ENCODE measurements around the gene BUB1B.

Gene BUB1B

GRCh38 chr15:40249477-40250303 is 88.8 kb downstream of the BUB1B start:
- Histone ChIP-seq H3K27ac (ENCODE audit: insufficient read depth in 1 of 2, low read depth in 1 of 2, low read length in 2 of 2, poor library complexity in 1 of 2, severe bottlenecking in 2 of 2) (no peak overlapping the region), H3K9me3 (ENCODE audit: control extremely low read depth in 1 of 5, control insufficient read depth in 4 of 5, insufficient read depth in 2 of 5, low read depth in 1 of 5, low read length in 4 of 5) (no peaks in the 10 kb centered on the region), H3K27me3 (replicated peaks in 2 of 5; ENCODE audit: control insufficient read depth in 4 of 5, insufficient read depth in 5 of 5, low read length in 4 of 5) (peaks cover 0 to 39% (median 11%) of the 10 kb centered on the region in 5 experiments), H3K36me3 (ENCODE audit: control insufficient read depth in 4 of 4, insufficient read depth in 4 of 4, low read length in 3 of 4) (no peaks in the 10 kb centered on the region), H3K4me3 (ENCODE audit: control insufficient read depth in 1 of 7, extremely low read depth in 1 of 7, insufficient read depth in 4 of 7, low read depth in 2 of 7, low read length in 6 of 7) (no peak overlapping the region), H3K4me1 (ENCODE audit: control extremely low read depth in 1 of 4, control insufficient read depth in 4 of 4, insufficient read depth in 4 of 4, low read length in 3 of 4) (peaks cover 0 to 23% (median 14%) of the 10 kb centered on the region in 4 experiments)
- DNase-seq: no peak
- POLR2A ChIA-PET: no interaction called here
- WGBS (ENCODE audit: insufficient coverage): 16% methylated on average over 7 of the region's 11 CpGs
- CTCF ChIA-PET: interaction anchor here (0.9 to 5.5 kb wide), 5 partner anchors 9 to 88 kb away, joined by 3 to 50 read pairs (median 6); partner anchors contain the start of gene PAK6

DNA sequence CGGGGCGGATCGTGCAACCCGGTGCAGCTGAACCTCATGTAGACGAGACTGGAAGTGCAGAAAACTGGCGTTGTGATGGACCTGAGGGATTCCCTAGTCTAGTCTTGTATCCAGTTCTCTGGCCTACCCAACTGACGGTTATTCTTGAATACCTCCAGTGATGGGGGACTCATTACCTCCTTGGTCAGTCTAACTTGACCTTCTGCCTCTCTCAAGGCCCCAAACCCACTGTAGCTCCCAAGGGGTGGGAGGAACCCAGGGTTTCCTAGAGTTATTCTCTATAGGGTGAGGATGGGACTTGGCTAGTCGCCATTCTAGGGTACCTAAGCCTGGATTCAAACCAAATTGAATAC is 89.4 kb downstream of the BUB1B start:
- Histone ChIP-seq H3K27ac (ENCODE audit: insufficient read depth in 1 of 2, low read depth in 1 of 2, low read length in 2 of 2, poor library complexity in 1 of 2, severe bottlenecking in 2 of 2) (no peak overlapping the region), H3K4me3 (ENCODE audit: control insufficient read depth in 1 of 7, extremely low read depth in 1 of 7, insufficient read depth in 4 of 7, low read depth in 2 of 7, low read length in 6 of 7) (no peak overlapping the region), H3K9me3 (ENCODE audit: control extremely low read depth in 1 of 5, control insufficient read depth in 4 of 5, insufficient read depth in 2 of 5, low read depth in 1 of 5, low read length in 4 of 5) (no peaks in the 10 kb centered on the region), H3K27me3 (replicated peaks in 2 of 5; ENCODE audit: control insufficient read depth in 4 of 5, insufficient read depth in 5 of 5, low read length in 4 of 5) (peaks cover 0 to 40% (median 13%) of the 10 kb centered on the region in 5 experiments), H3K36me3 (ENCODE audit: control insufficient read depth in 4 of 4, insufficient read depth in 4 of 4, low read length in 3 of 4) (no peaks in the 10 kb centered on the region), H3K4me1 (ENCODE audit: control extremely low read depth in 1 of 4, control insufficient read depth in 4 of 4, insufficient read depth in 4 of 4, low read length in 3 of 4) (peaks cover 0 to 23% (median 14%) of the 10 kb centered on the region in 4 experiments)
- 97% methylated on average over 6 of the region's 8 CpGs for WGBS (ENCODE audit: insufficient coverage)
- CTCF ChIA-PET: interaction anchor here (0.7 to 5.5 kb wide), 4 partner anchors 8 to 25 kb away, joined by 3 to 50 read pairs (median 4); partner anchors contain the start of gene PAK6
- POLR2A ChIA-PET: no interaction called here
- no peak for DNase-seq

DNA sequence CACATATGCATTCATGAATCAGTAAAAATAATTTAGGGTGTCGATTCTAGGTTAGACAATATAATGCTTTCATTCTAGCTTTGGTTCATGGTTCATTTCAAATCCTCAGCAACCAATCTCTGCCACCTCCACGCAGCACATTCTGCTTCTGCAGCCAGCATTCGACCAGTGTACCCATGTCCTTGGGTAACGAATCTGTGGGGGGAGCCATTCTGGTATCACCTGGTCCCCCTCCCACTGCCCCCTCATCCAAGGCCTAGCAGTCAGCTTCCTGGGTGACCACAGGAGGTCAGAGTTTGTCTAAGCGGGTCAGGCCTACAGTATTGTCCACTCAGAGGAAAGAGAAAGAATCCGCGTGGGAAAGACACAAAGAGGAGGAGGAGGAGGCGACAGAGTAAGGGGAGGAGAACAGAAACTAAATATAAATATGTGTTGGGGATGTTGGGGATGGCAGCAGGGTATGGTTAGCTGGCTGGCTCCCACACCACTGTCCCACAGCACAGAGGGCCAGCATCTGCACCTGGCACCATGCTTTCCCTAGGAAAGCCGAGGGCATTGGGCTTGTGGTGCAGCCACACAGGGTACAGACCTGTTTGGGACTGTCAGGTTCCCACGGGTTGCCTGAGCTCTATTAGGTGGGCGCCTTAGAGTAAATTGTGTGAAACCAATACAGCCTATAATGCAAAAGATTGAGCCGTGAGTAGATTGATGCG is 90.1 kb downstream of the BUB1B start:
- CTCF ChIA-PET: interaction anchor here (0.7 to 5.5 kb wide), 5 partner anchors 8 to 34 kb away, joined by 3 to 50 read pairs (median 3); partner anchors contain the start of gene PAK6

GRCh38 chr15:40251486-40252140 is 90.7 kb downstream of the BUB1B start:
- WGBS (ENCODE audit: insufficient coverage): 97% methylated on average over 10 of the region's 10 CpGs
- no peak overlapping the region for H3K27ac ChIP-seq (ENCODE audit: insufficient read depth in 1 of 2, low read depth in 1 of 2, low read length in 2 of 2, poor library complexity in 1 of 2, severe bottlenecking in 2 of 2)
- POLR2A ChIA-PET: no interaction called here
- DNase-seq: no peak
- peaks cover 0 to 40% (median 13%) of the 10 kb centered on the region in 5 experiments for H3K27me3 ChIP-seq (replicated peaks in 2 of 5; ENCODE audit: control insufficient read depth in 4 of 5, insufficient read depth in 5 of 5, low read length in 4 of 5)
- no peaks in the 10 kb centered on the region for H3K9me3 ChIP-seq (ENCODE audit: control extremely low read depth in 1 of 5, control insufficient read depth in 4 of 5, insufficient read depth in 2 of 5, low read depth in 1 of 5, low read length in 4 of 5)
- H3K4me1 ChIP-seq (ENCODE audit: control extremely low read depth in 1 of 4, control insufficient read depth in 4 of 4, insufficient read depth in 4 of 4, low read length in 3 of 4): peaks cover 0 to 23% (median 14%) of the 10 kb centered on the region in 4 experiments
- H3K36me3 ChIP-seq (ENCODE audit: control insufficient read depth in 4 of 4, insufficient read depth in 4 of 4, low read length in 3 of 4): no peaks in the 10 kb centered on the region
- CTCF ChIA-PET: interaction anchor here (1.1 to 5.5 kb wide), 3 partner anchors 13 to 23 kb away, joined by 3 to 50 read pairs (median 6); partner anchors contain the start of gene PAK6
- peak overlapping the region in 1 of 7 experiments; percentile 70 for H3K4me3 ChIP-seq (ENCODE audit: control insufficient read depth in 1 of 7, extremely low read depth in 1 of 7, insufficient read depth in 4 of 7, low read depth in 2 of 7, low read length in 6 of 7)

More for the DNA sequence above, 90.1 kb downstream of the BUB1B start:
- H3K27me3 ChIP-seq (replicated peaks in 2 of 5; ENCODE audit: control insufficient read depth in 4 of 5, insufficient read depth in 5 of 5, low read length in 4 of 5): peaks cover 0 to 40% (median 13%) of the 10 kb centered on the region in 5 experiments
- no peak overlapping the region for H3K4me3 ChIP-seq (ENCODE audit: control insufficient read depth in 1 of 7, extremely low read depth in 1 of 7, insufficient read depth in 4 of 7, low read depth in 2 of 7, low read length in 6 of 7)
- no peak for DNase-seq
- POLR2A ChIA-PET: no interaction called here
- H3K4me1 ChIP-seq (ENCODE audit: control extremely low read depth in 1 of 4, control insufficient read depth in 4 of 4, insufficient read depth in 4 of 4, low read length in 3 of 4): peaks cover 0 to 23% (median 14%) of the 10 kb centered on the region in 4 experiments
- H3K36me3 ChIP-seq (ENCODE audit: control insufficient read depth in 4 of 4, insufficient read depth in 4 of 4, low read length in 3 of 4): no peaks in the 10 kb centered on the region
- H3K9me3 ChIP-seq (ENCODE audit: control extremely low read depth in 1 of 5, control insufficient read depth in 4 of 5, insufficient read depth in 2 of 5, low read depth in 1 of 5, low read length in 4 of 5): no peaks in the 10 kb centered on the region
- no peak overlapping the region for H3K27ac ChIP-seq (ENCODE audit: insufficient read depth in 1 of 2, low read depth in 1 of 2, low read length in 2 of 2, poor library complexity in 1 of 2, severe bottlenecking in 2 of 2)
- WGBS (ENCODE audit: insufficient coverage): 89% methylated on average over 10 of the region's 13 CpGs

- ChIA-PET POLR2A (interaction anchor here (0.6 kb wide), 1 partner anchor 1801 kb away, joined by 3 read pairs; no protein-coding TSS in a partner anchor), CTCF (interaction anchor here (1.1 to 1.4 kb wide), 2 partner anchors 14 to 16 kb away, joined by 3 to 4 read pairs; partner anchors contain the start of gene PAK6)
- Histone ChIP-seq H3K4me1 (ENCODE audit: control extremely low read depth in 1 of 4, control insufficient read depth in 4 of 4, insufficient read depth in 4 of 4, low read length in 3 of 4) (peaks cover 0 to 23% (median 14%) of the 10 kb centered on the region in 4 experiments), H3K27ac (ENCODE audit: insufficient read depth in 1 of 2, low read depth in 1 of 2, low read length in 2 of 2, poor library complexity in 1 of 2, severe bottlenecking in 2 of 2) (no peak overlapping the region), H3K27me3 (replicated peaks in 2 of 5; ENCODE audit: control insufficient read depth in 4 of 5, insufficient read depth in 5 of 5, low read length in 4 of 5) (peaks cover 0 to 40% (median 13%) of the 10 kb centered on the region in 5 experiments), H3K36me3 (ENCODE audit: control insufficient read depth in 4 of 4, insufficient read depth in 4 of 4, low read length in 3 of 4) (no peaks in the 10 kb centered on the region), H3K4me3 (ENCODE audit: control insufficient read depth in 1 of 7, extremely low read depth in 1 of 7, insufficient read depth in 4 of 7, low read depth in 2 of 7, low read length in 6 of 7) (peak overlapping the region in 5 of 7 experiments; percentile 55 to 81 (median 70)), H3K9me3 (ENCODE audit: control extremely low read depth in 1 of 5, control insufficient read depth in 4 of 5, insufficient read depth in 2 of 5, low read depth in 1 of 5, low read length in 4 of 5) (no peaks in the 10 kb centered on the region)
- WGBS (ENCODE audit: insufficient coverage): 30% methylated on average over 4 of the region's 27 CpGs
- DNase-seq: no peak
Observed at GRCh38 chr15:40252141-40252437, 91.2 kb downstream of the BUB1B start.

DNA sequence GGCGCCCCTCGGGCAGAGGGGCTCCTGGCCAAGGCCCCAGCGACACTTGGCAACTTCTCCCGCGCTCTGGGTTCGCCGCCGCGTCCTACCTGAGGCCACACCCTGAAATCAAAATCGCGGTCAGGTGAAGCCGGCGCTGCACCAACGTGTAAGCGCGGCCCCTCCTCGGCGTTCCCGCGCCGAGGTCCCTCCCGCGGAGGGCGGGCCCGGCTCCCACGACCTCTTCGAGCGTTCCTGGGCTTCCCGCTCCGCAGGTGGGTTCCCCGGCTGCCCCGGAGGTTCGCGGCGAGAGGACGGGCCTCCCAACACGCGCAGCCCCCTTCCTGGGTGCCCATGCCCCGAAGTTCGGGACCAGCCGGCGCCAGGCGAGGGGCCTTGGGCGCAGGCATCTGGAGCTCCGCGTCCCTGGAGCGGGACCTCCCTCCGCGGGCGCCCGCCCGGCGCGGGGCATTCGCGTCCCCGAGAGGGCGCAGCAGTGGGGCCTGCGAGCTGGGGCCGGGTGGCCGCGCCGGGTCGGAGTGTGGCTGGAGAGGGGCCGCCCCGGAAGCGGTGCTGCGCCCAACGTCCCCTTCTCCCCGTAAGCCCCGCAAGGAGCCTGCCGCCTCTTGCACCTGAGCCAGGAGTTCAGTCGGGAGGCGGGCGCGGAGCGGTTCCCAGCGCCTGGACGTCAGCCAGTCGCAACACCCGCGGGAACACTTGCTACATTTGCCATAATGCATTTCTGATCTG is 91.7 kb downstream of the BUB1B start:
- Histone ChIP-seq H3K36me3 (ENCODE audit: control insufficient read depth in 4 of 4, insufficient read depth in 4 of 4, low read length in 3 of 4) (no peaks in the 10 kb centered on the region), H3K27ac (ENCODE audit: insufficient read depth in 1 of 2, low read depth in 1 of 2, low read length in 2 of 2, poor library complexity in 1 of 2, severe bottlenecking in 2 of 2) (no peak overlapping the region), H3K4me3 (ENCODE audit: control insufficient read depth in 1 of 7, extremely low read depth in 1 of 7, insufficient read depth in 4 of 7, low read depth in 2 of 7, low read length in 6 of 7) (peak overlapping the region; percentile 39 to 81 (median 61)), H3K27me3 (replicated peaks in 2 of 5; ENCODE audit: control insufficient read depth in 4 of 5, insufficient read depth in 5 of 5, low read length in 4 of 5) (peaks cover 0 to 40% (median 13%) of the 10 kb centered on the region in 5 experiments), H3K9me3 (ENCODE audit: control extremely low read depth in 1 of 5, control insufficient read depth in 4 of 5, insufficient read depth in 2 of 5, low read depth in 1 of 5, low read length in 4 of 5) (no peaks in the 10 kb centered on the region), H3K4me1 (ENCODE audit: control extremely low read depth in 1 of 4, control insufficient read depth in 4 of 4, insufficient read depth in 4 of 4, low read length in 3 of 4) (peaks cover 0 to 23% (median 14%) of the 10 kb centered on the region in 4 experiments)
- DNase-seq: peak in 2 of 3 donors; percentile 23 to 48
- CTCF ChIA-PET: interaction anchor here (1.1 to 1.4 kb wide), 2 partner anchors 14 to 15 kb away, joined by 3 to 4 read pairs; partner anchors contain the start of gene PAK6
- 1% methylated on average over 74 of the region's 82 CpGs for WGBS (ENCODE audit: insufficient coverage)
- POLR2A ChIA-PET: interaction anchor here (0.6 kb wide), 1 partner anchor 1801 kb away, joined by 3 read pairs; no protein-coding TSS in a partner anchor
